ENCODE data around the gene CRABP2. TPM values are rescaled to one million over a fixed set of nuclear protein-coding genes. Genes with fewer than 3 reads are reported as not detected.

Gene CRABP2
- total RNA-seq, 1 experiment from 2014 or later: 209 TPM

DNA sequence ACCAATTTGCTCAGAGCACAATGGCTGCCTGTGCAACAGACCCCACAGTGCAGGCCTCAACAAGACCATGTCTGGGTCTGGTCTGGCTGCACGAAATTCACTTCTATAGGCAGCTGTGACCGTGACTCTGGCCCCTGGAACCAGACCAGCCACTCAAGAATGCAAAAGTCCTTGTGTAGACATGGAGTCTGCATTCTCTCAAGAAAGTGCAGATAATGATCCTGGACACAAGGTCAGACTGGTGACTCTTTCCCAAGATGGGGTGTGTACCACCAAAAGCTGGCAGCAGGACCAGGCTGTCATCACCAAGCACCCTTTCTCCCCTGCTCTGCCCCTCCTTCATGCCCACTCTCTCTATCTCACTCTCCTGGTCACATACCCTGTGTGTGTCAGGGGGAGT, 15.7 kb upstream of the CRABP2 start:
- Histone ChIP-seq H3K4me2 (ENCODE audit: low read length) (no peak overlapping the region), H3K27me3 (ENCODE audit: insufficient read depth, low read length) (no peaks in the 10 kb centered on the region), H3K9me3 (ENCODE audit: control insufficient read depth in 1 of 2, insufficient read depth in 1 of 2, low read depth in 1 of 2, low read length in 2 of 2) (no peaks in the 10 kb centered on the region), H4K20me1 (ENCODE audit: insufficient read depth) (peaks cover 22% of the 10 kb centered on the region; the same call in 1 of the 2 replicates), H3K4me1 (ENCODE audit: control insufficient read depth in 1 of 2, insufficient read depth in 2 of 2, low read length in 2 of 2) (peaks cover 9 to 11% of the 10 kb centered on the region in 2 experiments), H3K4me3 (replicated peaks in 1 of 2; ENCODE audit: low read depth in 1 of 2, low read length in 2 of 2) (no peak overlapping the region), H2AFZ (ENCODE audit: low read depth, low read length, poor library complexity, severe bottlenecking) (no peak overlapping the region), H3K79me2 (ENCODE audit: insufficient read depth, low read length) (peaks cover 58% of the 10 kb centered on the region), H3K27ac (ENCODE audit: low read depth, low read length) (no peak overlapping the region), H3K9ac (ENCODE audit: low read length) (no peak overlapping the region), H3K36me3 (ENCODE audit: control insufficient read depth in 1 of 2, insufficient read depth in 2 of 2, low read length in 2 of 2) (peaks cover 29 to 45% of the 10 kb centered on the region in 2 experiments), H3K9me2 (ENCODE audit: insufficient read depth) (no peaks in the 10 kb centered on the region)
- intact Hi-C loops (cut with micrococcal nuclease): no loop called here
- no TSS peak for BruUV-seq (replicated peaks)
- TF ChIP-seq POLR2AphosphoS5 (IDR thresholded peaks at IDR 0.05; ENCODE audit: low read depth, low read length) (no peak), EGR1 (IDR thresholded peaks at IDR 0.05; ENCODE audit: low read depth) (no peak), RAD21 (IDR thresholded peaks at IDR 0.05; ENCODE audit: low read depth) (no peak), FOSL1 (IDR thresholded peaks at IDR 0.05; ENCODE audit: low read depth) (no peak), SP1 (IDR thresholded peaks at IDR 0.05; ENCODE audit: low read depth) (no peak), SIN3A (IDR thresholded peaks at IDR 0.05; ENCODE audit: low read depth) (no peak), JUND (IDR thresholded peaks at IDR 0.05) (no peak), ZFX (IDR thresholded peaks at IDR 0.05) (no peak), EZH2 (IDR thresholded peaks at IDR 0.05) (no peak), EZH2phosphoT487 (IDR thresholded peaks at IDR 0.05; ENCODE audit: borderline replicate concordance) (no peak)
- TF ChIP-seq, protein P1, sequence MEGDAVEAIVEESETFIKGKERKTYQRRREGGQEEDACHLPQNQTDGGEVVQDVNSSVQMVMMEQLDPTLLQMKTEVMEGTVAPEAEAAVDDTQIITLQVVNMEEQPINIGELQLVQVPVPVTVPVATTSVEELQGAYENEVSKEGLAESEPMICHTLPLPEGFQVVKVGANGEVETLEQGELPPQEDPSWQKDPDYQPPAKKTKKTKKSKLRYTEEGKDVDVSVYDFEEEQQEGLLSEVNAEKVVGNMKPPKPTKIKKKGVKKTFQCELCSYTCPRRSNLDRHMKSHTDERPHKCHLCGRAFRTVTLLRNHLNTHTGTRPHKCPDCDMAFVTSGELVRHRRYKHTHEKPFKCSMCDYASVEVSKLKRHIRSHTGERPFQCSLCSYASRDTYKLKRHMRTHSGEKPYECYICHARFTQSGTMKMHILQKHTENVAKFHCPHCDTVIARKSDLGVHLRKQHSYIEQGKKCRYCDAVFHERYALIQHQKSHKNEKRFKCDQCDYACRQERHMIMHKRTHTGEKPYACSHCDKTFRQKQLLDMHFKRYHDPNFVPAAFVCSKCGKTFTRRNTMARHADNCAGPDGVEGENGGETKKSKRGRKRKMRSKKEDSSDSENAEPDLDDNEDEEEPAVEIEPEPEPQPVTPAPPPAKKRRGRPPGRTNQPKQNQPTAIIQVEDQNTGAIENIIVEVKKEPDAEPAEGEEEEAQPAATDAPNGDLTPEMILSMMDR (IDR thresholded peaks at IDR 0.05 in 2 of 3, conservative IDR thresholded peaks at IDR 0.05 in 1 of 3; ENCODE audit: borderline replicate concordance in 1 of 3, insufficient read depth in 1 of 3, low read depth in 2 of 3, low read length in 2 of 3): no peak
- TF ChIP-seq, protein P2, sequence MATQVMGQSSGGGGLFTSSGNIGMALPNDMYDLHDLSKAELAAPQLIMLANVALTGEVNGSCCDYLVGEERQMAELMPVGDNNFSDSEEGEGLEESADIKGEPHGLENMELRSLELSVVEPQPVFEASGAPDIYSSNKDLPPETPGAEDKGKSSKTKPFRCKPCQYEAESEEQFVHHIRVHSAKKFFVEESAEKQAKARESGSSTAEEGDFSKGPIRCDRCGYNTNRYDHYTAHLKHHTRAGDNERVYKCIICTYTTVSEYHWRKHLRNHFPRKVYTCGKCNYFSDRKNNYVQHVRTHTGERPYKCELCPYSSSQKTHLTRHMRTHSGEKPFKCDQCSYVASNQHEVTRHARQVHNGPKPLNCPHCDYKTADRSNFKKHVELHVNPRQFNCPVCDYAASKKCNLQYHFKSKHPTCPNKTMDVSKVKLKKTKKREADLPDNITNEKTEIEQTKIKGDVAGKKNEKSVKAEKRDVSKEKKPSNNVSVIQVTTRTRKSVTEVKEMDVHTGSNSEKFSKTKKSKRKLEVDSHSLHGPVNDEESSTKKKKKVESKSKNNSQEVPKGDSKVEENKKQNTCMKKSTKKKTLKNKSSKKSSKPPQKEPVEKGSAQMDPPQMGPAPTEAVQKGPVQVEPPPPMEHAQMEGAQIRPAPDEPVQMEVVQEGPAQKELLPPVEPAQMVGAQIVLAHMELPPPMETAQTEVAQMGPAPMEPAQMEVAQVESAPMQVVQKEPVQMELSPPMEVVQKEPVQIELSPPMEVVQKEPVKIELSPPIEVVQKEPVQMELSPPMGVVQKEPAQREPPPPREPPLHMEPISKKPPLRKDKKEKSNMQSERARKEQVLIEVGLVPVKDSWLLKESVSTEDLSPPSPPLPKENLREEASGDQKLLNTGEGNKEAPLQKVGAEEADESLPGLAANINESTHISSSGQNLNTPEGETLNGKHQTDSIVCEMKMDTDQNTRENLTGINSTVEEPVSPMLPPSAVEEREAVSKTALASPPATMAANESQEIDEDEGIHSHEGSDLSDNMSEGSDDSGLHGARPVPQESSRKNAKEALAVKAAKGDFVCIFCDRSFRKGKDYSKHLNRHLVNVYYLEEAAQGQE (IDR thresholded peaks at IDR 0.05; ENCODE audit: low read depth): no peak
- DNase-seq (ENCODE audit: low read depth, low spot score): no peak
- no peak for ATAC-seq
- ChIA-PET POLR2A (interaction anchor here (0.8 to 0.9 kb wide), 2 partner anchors 15 to 34 kb away, joined by 3 read pairs; partner anchors contain the start of gene CRABP2), CTCF (interaction anchor here (1.4 to 10.8 kb wide), 4 partner anchors 9 to 94 kb away, joined by 3 to 508 read pairs (median 5); no protein-coding TSS in a partner anchor), RAD21 (ENCODE audit: low non-redundant PET in 1 of 2, low total read pairs in 2 of 2, uncharacterized antibody in 2 of 2, unreplicated experiment in 2 of 2) (no interaction called here)

All from HCT116 (cell line).